SW 1271 (cell line): ENCODE measurements around the gene MYO3B.

ENCODE experiments used
- DNase-seq, 2 experiments: peaks; one replicate each; lab custom pipeline; 2025; lab: John Stamatoyannopoulos, UW

MYO3B gene

DNA sequence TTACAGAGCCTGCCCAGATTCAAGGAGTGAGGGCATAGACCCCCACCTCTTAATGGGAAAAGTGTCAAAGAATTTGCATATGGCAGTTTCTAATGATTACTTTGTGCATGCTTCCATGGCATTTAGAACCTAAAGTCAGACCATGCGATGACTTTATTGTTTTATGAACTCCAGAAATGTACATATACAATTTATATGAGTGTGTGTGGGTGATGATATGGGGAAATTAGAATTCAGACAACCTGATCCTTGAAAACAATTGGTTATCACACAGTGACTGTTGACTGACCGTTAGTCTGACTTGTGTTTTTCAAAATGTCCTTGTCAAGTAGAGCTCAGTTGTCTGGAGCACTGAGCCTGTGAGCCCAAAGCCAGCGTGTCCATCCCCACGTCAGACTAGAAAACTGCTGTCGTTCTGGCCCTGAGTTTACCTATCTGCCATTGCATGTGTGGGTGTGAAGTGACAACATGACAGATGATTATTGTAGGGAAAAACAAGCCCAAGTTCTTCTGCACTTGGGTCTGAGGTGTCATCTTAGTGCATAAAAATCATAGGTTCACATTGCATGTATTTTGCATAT, 128.4 kb downstream of the MYO3B start:
- no peak for DNase-seq

DNA sequence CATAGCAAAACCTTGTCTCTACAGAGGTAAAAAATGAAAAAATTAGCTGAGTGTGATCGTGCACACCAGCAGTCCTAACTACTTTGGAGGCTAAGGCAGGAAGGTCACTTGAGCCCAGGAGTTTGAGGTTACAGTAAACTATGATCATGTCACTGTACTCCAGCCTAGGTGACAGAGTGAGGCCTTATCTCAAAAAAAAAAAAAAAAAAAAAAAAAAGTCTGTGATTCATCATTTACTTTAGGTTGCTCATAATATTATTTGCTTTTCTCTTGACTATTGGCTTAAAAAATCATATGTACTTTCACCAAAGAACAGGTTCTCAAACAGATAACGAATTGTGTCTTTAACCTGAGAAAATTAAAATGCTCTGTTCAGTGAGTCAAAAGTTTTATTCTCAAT, 129.1 kb downstream of the MYO3B start:
- no peak for DNase-seq

DNA sequence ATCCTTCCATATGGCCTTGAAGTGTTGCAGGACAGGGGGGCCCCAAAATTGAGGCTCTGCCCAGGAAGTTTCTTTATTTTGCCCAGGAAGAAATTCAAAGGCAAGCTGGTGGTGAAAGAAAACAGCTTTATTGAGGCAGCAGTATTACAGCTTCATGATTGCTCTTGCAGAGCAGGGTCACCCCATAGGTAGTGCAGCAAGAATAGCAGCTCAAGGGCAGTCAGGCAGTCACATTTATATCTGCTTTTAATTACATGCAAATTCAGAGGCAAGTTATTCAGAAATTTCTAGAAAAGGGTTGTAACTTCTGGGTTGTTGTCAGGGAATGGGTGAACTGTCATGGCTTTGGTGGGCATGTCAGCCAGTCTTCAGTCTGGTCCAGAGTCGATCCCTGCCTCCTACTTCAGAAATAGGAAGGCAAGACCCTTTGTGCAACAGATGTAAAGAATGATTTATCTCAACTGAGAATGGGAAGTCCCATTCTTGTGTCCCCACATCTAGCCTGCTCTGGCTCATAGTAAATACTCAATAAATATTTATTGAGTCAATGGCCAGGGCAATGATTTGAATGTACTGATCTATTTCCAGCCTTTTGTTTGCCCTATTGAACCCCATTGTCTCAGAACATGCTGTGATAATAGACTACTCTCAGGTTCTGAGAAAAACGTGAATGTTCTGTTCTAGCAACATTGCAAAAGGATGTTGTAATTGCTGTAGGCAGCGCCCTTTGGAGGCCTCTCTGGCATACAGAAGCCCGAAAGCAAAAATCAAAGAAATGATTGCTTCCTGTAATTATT, 129.8 kb downstream of the MYO3B start:
- DNase-seq = no peak

DNA sequence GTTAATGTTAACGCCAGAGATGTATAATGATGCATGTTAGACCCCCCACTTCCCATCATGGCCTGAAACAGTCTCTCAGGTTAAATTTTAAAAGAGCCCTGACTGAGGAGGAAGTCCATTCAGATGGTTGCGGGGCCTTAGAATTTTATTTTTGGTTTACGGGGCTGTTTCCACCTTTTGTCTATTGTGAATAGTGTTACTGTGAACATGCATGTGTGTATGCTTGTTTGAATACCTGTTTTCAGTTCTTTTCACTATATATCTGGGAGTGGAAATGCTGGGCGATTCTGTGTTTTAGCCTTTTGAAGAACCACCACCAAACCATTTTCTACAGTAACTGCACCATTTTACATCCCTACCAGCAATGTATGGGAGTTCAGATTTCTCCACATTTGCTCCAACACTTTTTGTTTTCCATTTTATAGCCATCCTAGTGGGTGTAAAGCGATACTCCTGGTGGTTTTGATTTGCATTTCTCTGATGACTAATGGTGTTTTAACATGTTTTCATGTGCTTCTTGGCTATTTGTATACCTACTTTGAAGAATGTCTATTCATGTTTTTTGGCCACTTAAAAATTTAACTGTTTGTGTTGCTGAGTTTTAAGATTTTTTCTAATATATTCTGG, 133.0 kb downstream of the MYO3B start:
- DNase-seq = no peak

DNA sequence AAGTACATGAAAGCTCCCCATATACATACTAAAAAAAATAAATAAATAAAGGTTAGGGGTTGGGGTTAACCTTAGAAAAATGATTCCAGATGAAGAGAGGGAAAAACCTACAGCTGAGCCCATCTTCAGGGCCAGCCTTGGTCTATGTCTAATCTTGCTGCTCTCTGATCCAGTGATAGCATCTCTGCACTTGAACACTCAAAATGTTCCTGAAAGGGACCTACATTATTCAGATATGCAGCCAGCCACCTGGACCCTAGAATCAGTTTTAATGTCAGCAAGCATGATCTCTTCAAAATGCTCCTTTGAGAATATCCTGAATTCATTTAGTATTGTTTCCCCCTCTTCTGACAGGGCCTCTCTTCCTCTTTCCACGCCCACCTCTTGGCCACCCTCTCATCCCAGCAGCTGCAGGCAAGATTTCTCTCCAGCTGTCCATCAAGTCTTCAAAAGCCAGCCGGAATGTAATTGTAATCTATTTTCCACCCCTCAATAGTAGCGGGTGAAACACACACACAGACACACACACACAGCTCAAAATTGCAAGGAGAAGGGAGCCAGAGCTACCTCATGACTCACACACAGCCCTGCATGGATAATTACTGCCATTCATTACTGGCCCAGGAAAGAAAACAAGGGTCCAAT, 135.5 kb downstream of the MYO3B start:
- DNase-seq = no peak

DNA sequence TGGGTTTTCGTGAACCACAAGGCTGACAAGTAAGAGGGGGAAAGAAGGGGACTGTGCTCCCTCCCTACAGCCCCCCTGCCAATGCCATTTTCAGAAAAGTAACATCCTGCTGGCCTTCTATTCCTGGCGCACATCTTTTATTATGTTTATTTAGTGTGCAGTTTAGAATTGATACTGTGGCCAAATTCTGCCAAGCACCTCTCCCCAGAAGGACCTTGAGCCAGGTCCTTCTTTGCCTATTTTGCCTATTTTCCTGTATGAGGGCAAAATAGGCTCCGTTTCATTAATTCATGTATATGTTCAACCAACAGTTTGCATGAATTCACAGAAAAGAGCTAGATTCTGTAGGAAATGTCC, 136.0 kb downstream of the MYO3B start:
- no peak for DNase-seq

DNA sequence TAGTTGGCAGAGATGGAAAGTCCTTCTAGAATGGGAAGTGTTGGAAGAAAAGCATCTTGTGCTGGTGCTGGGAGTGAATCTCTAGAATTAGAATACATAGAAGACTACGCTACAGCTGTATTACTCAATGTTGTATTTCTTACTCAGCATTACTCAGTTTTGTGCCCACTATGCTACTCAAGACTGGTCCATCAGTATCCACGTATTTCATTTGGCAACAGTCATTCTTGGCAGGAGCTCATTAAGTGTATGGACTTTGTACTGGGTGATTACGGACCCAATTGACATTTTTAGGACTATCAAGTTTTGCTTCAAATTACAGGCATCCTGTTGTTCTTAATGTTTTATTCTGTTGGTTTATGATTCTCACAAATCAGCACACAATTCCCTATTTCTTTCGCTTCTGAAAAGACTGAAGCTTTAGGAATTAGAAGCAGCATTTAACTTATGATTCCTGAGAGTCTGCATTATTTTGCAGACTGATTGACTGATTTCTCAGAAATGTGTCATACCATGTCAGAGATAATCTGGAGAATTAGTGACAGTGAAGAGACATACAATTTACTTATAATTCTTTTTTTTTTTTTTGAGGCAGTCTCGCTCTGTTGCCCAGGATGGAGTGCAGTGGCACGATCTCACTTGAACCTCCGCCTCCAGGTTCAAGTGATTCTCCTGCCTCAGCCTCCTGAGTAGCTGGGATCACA, 136.9 kb downstream of the MYO3B start:
- DNase-seq = no peak

DNA sequence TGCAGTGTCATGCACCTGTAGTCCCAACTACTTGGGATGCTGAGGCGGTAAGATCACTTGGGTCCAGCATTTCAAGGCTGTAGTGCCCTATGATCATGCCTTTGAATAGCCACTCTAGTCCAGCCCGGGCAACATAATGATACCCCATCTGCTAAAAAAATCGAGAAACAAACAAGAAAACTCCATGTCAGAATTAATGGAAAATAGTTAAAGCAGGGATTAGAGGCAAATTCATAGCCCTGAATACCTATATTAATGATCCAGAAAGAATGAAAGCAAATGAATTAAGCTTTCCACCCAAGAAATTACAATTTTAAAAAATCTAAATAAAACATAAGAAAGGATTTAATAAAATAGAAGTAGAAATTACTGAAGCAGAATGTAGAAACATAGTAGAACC, 143.0 kb downstream of the MYO3B start:
- no peak for DNase-seq

DNA sequence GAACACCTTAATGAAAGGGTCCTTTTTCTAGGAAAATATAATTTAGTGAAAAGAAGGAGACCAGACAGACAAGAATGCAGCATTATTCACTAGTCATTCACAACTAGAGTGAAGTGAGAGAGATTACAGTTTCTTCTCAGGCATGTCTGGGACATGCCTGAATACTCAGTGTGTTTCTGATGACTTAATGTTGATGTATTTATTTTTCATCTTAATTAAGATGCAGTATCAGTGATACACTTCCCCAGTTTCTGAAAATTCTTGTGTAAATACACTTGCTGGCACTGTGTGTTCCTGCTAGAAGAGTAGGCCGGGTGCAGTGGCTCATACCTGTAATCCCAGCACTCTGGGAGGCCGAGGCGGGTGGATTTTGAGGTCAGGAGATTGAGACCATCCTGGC, 143.6 kb downstream of the MYO3B start:
- DNase-seq = no peak

DNA sequence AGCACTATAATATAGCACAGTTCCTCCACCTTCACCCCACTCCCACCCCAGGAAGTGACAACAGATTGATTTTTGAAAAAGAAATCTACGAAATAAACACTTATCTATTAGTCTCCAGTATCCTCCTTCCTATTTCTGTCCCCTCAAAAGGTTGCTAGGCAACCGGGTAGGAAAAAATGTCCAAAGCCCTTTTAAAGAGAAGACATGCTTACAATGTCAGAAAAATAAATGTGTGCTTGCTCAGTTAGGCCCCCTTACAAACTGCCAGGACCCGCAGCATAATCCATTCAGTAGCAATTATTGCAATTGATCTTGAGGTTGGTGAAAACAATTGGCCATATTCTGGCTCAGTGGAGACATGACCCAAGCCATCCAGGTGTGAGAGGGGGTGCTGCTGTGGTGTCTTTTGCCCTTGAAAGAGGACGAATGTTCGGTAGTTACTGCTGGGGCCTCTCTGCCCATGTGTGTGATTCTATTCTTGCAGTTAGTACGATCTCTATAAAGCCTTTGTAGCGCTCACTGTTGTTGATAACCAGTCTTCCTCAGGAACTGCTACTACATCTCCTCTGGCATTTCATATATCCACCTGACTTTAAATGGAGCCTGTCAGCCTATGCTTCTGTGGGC, 144.3 kb downstream of the MYO3B start:
- no peak for DNase-seq

DNA sequence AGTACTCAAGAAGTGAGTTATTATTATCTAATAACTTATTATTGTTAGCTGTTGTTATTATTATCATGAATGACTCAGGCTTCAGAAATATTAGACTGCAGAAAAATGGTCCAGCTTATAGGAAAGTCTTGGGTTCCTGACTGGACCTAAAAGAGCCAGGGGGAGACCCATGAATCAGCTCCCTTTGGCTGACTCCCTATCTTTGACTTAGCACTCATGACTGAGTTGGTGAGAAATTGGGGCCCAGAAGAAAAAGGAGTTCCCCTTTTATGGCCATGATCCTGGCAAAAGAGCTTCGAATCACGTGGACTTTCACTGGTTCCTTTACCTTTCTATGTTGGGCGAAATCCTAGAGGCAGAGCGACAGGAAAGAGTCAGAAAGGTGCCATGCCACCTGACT, 145.8 kb downstream of the MYO3B start:
- no peak for DNase-seq

DNA sequence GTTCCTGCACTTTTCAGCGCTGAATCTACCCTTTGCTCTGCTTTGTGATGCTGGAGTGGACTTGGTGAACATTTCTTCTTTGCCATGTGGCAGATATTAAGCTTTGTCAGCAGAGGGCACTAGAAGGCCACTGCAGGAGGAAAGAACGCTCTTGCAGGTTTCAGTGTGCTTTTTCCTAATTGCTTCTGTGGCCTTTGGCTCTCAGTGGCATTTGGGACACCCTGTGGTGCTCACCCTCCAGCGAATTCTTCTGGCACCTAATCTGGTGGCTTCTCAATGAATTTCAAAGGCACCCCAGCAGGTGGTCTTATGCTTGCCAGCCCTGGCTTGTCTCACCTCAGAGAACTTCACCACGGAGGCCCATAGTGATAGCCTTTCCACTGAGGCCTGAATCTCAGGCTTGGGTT, 146.7 kb downstream of the MYO3B start:
- DNase-seq = peak in 1 of 2 experiments; percentile 37

DNA sequence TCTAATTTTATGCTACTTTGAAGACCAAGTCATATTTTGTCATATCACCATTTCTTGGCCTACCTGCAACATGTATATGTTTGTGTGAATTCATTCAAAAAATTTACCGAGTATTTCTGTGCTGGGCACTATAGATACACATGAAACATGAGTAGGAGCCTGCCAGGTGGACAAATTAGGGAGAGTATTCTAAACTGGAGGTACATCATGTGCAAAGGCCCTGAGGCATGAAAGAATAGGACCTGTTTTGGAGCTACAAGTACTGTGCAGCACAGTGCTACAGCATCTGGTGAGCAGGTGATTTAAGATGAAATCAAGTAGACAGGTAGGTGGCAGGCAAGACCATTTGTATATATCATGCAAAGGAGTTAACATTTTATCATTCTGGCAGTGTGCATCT, 152.9 kb downstream of the MYO3B start:
- no peak for DNase-seq

DNA sequence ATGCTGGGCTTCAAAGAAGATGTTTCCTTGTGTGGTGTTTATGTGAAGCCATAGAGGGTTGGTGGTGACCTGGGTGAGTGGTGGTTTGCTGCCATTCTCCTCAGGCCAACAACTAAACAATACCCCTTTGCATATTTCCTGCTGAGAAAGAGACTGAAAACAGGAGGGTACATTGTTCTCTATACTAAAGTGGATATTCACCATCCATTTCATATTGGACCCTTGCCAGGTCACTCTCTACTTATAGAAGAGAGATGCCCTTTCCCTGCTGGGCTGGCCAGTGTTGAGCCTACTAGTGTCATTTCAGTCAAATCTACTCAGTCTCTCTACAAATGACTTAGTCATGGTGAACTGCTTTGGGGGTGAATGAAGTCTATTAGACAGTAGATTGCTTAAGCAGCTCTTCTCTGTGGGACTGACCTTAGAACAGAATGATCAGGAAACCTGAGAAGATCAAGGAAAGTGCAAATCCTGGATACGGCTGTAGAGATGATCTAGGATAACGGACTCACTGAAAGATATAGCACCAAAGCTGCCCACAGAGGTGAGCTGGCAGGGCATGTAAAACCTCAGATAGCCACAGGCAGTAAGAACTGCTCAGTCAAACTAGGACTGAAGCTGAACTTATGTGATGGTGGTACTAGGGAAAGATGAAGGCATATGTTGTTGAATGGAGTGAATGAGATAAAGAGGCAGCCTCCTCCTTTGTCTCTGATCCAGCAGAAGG, 154.9 kb downstream of the MYO3B start:
- no peak for DNase-seq

DNA sequence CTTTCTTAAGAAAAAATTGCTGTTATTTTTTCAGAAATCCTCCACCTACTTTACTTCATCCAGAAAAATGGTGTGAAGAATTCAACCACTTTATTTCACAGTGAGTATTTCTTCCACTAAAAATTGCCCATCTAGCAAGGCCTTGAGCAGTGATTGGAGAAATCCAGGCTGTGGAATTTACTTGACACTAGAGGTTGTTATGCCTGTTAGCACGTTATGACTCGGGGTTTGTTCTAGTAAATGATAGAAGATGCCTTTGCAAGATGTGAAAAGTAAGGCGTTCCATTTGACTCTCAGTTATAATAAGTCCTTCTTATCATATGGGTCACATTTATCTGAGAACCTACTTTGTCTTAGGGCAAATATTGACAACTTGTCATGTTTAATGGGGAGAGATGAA, 157.4 kb downstream of the MYO3B start:
- DNase-seq = no peak

DNA sequence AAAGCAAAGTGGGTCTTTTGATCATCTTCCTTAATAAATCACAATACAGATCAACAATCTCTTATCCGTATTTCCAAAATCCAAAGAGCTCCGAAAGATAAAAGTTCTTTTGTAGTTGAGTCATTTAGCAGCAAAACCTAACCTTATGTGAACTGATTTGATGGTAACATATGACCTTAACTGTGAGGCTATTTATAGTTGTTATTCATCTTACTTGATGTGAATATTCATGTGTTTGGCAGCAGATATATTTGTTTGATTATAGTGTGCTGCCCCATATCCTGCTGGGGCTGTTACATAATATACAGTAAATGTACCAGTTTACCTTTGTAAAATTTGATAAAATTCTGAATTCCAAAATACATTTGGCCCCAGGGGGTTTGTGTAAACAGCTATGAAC, 158.5 kb downstream of the MYO3B start:
- DNase-seq = no peak

DNA sequence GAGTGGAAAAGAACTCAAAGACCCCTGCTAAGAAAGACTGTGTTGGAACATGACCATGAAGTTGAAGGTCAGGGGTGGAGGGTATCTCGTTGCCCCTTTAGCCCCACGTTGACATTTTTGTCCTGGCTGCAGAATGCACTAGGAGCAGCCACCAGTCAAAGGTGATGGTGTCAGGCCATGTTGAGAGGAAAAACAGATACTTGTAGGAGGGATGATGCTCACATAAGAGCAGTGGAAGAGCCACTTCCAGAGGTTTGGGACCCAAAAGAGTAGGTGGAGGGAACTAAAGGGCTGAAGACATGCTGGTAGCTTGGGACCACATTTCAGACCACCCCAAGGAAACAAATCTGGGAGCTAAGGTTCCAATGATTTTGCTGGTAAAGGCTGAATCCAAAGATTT, 159.0 kb downstream of the MYO3B start:
- DNase-seq = no peak

DNA sequence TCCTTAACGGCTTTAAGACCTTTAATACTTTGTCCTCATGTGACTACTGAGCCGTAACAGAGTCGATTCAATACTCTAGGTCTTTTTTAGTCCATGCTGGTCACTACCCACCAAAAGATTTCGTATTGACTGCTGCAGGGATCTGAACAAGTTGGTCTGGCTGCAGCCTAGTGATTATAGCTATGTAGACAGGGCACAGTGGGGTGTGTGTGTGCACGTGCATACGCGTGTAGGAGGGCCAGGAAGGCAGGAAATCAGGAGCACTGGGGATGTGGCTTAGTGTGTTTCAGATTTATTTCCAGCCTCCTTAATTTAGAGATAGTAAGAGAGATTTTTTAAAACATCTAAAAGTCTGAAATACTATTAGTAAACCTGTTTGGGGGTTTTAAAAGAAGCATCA, 161.4 kb downstream of the MYO3B start:
- no peak for DNase-seq

DNA sequence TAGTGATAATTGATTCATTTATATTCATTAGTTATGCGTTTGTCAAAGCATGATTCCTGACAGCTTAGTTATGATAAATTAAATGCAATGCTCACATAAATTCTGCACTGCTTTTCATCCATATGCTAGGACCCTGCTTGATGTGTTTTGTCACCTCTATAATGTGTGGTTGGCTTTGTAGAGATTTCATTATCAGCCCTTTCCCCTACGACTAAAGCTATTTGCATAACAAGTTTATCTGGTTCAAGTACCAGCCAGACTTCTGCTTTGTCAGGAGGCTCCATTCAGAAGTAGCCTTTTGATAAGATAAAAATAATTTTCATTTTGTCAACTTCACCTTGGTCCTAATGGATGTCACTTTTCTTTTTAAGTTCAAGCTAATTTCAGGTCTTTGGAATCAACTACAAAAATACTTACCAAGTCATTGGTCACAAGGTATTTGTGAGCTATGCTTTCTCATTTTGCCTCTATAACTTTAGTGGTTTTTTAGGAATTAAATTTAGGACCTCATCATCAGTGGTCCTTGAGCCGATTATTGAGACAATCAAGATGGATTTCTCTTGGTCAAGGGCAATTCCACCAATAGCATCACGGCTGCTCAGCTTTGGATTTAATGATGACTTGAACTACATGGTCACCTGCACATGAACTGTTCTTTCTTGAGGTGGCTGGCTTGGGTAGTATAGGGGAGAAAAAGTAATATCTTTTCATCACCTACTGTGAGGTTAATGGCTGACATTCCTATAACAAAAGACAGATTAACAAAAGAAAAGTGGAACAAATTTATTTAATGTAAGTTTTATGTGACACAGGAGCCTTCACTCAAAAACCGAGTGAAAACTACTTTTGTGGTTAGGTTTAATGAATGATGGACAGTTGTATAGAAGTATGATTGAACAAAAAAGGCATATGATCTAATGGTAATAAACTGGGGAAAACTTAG, 162.1 kb downstream of the MYO3B start:
- no peak for DNase-seq

DNA sequence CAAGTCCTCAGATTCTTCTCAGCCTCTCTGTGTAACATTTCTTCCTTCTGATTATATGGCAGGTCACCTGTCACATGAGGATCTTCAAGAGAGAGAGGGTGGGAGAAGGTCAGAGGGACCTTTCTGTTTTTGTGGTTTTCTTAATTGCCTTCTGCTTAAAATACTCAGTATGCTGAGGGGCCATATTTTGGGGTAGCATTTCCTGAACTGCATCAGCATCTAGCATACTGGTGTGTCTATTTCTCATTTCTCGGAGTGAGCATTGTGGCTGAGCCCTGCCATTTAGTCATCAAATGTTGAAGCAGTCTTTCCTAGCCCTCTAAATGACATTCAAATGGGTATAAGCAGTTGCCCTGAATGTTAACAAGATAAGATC, 162.7 kb downstream of the MYO3B start:
- DNase-seq = no peak
